ENCODE data around the gene C3orf20.

DNA sequence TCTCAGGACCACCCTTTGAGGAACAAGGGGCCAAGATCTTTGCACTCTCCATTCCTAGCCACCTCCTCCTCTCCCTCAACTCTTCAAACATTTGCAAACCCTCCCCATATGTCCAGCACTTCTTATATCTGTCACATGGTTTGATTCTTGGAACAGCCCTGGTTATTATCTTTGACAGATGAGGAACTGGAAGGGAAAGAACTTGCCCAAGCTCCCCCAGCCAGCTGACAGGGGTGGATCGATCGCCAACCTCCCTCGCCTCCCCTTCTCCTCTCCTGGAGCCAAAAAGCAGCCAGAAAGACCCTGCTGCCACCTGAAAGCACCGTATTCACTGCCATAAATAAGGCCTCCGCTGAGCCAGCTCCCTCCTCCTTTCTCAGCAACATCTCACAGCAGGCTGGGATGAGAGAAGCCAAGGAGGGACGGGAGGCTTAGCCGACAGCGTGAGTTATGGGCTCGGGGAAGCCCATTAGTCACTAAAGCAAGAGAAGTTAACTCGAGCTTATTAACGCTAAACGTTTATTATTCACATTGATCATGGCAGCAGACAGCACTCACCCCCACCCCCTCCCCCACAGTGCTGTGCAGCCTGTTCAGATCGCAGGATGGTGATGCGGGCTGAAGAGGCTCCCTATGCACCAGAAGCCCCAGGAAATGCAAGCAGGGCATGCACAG lies 121.6 kb downstream of the C3orf20 start:
- TF ChIP-seq, protein P1, sequence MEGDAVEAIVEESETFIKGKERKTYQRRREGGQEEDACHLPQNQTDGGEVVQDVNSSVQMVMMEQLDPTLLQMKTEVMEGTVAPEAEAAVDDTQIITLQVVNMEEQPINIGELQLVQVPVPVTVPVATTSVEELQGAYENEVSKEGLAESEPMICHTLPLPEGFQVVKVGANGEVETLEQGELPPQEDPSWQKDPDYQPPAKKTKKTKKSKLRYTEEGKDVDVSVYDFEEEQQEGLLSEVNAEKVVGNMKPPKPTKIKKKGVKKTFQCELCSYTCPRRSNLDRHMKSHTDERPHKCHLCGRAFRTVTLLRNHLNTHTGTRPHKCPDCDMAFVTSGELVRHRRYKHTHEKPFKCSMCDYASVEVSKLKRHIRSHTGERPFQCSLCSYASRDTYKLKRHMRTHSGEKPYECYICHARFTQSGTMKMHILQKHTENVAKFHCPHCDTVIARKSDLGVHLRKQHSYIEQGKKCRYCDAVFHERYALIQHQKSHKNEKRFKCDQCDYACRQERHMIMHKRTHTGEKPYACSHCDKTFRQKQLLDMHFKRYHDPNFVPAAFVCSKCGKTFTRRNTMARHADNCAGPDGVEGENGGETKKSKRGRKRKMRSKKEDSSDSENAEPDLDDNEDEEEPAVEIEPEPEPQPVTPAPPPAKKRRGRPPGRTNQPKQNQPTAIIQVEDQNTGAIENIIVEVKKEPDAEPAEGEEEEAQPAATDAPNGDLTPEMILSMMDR (IDR thresholded peaks at IDR 0.05; ENCODE audit: poor library complexity, severe bottlenecking): no peak
- TF ChIP-seq RAD21 (conservative IDR thresholded peaks at IDR 0.05) (no peak), REST (IDR thresholded peaks at IDR 0.05; ENCODE audit: borderline replicate concordance) (no peak)

Data from neural cell (in vitro differentiated cells).